HG03175 (cell line): Measurements from ENCODE around the gene GPAT3.

Source experiments
- ATAC-seq: cut with Tn5 transposase; IDR thresholded peaks from one replicate; pipeline ENCODE4 v1.9.1; 2021; ENCODE audit warnings: mild to moderate bottlenecking, moderate library complexity; ENCODE audit not compliant: unreplicated experiment

The GPAT3 gene

DNA sequence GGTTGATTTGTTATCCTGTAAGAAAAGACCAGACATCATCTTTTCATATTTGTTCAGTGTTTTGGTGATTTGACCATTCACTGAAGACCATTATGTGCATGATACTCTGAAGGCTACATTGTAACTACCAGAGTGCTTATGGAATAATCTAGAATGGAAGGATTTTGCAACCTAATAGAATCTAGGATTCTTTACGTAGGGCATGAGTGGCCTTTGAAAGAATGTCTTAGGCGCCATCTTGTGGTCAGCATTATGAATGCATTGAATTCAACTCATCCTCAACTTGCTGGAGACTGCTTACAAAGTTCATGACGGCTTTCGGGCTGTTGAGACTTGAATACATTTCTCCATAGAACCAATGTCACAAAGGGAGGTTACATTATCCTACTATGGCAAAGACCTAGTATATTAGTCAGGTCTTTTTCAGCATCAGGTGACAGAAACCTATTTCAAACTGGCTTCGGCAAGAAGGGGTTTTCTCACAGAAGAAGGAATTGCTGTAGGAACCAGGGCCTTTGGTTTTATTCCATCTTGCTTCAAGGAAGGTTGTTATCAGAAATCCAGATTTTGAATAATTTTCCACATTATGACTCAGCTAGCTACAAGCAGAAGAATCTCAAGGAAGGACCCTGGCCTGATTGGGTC lies 104.1 kb downstream of the GPAT3 start:
- peak; percentile 78 for ATAC-seq

DNA sequence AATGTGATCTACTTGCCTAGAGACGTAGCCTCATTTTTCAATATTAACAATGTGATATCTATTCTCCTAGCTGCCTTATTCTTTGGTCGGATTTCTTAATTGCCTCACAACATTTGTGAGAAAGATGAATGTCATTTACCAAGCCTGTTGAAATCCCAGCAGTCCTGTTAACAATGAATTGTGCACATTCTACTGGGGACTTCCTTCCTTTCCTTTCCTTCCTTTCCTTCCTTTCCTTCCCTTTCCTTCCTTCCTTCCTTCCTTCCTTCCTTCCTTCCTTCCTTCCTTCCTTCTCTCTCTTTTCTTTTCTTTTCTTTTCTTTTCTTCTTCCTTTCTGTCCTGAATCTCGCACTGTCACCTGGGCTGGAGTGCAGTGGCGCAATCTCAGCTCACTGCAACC lies 107.1 kb downstream of the GPAT3 start:
- ATAC-seq: no peak

DNA sequence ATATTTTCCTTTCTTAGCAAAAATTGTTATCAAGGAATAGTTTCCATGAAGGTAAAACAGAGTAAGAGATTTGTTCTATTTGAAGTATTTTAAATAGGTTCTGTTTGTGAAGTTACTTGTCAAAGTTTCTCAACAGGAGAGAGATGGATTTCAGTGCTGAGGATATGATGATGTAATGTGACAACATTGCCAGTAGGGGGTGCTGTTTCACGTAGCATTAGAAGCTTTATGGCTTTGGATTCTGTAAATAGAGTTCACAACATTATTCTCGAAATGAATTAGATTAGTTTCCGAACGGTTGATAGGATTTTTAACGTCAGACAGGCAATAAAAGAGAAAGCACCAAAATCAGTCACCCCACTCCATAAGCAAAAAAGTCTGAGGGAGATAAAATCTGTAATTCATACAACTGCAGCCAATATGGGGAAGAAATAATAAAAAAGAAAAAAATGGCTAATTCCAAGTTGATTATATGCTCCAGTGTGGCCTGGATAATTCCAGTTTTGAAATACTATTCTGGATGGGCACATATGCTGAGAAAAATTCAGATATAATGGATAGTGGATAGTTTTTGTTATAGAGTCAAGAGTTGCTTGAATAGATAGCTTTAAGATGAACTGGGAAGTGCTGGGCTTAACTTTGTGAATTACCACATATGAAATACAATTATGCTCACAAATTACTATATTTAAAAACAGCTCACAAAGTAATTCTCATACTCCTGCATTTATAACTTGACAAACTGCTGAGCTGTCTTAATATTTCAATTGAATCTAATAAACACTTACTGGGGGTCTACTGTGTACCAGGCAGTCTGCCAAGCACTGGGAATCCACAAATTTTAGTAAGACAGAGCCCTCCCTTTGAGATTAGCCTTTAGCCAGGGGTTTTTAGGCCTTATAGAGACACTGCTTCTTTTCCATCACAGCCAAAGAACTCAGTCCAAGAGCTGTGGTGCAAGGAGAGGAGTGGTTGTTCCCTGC lies 109.1 kb downstream of the GPAT3 start:
- peak; percentile 58 for ATAC-seq

DNA sequence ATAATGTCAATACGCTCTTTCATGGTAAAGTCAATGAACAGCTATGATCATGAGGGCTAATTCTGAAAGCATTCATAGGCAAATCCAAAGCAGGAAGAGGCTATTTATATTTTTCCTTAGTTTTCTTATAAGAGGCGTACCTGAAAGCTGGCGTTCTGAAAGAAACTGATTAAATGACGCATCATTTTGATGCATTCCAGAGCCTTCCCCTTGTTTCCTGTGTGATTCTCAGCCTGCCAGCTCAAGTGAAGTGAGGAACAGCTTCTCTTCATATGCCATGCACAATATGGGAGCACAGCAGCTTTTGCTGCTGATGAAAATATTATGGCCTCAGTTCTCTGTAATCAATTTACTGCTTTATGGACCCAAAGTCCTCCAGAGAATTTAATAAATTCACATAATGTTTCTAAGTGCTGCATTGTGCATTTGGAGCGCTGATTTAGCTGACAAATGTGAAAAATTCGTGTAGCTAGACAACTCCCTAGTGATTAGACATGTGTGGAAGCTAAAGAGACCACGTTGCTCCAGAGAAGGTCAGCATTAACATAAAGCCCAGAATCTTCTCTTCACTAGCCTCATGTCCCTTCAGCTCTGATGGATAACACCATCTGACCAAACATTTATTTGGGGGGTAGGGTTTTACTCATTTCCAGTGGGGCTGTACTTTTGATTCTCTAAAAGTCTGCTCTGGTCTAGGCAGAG lies 110.8 kb downstream of the GPAT3 start:
- no peak for ATAC-seq

DNA sequence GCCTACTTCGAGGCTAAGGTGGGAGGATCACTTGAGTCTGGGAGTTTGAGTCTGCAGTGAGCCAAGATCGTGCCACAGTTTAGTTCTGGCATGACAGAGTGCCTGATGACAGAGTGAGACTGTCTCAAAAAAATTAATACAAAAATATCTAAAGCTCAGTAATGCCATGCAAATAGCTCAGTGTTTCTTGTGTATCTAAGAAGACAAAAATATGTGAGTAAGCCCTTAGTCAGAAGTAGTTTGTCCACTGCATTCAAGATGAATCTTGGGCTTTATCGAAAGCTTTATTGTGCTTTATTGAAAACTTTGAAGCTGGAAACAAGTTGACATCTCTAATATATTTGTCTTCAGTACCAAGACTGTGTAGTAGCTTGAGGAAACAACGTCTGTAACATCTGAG lies 115.9 kb downstream of the GPAT3 start:
- no peak for ATAC-seq
